Prostate gland (tissue), 2 donors: Measurements from ENCODE around the gene NMUR1. TPM values are rescaled to one million over a fixed set of nuclear protein-coding genes. Genes with fewer than 3 reads are reported as not detected.

Experiments
- DNase-seq: peaks from one replicate; pipeline ENCODE4 v3.0.0-alpha.2; 2019; ENCODE audit warnings: low spot score
- H3K27ac ChIP-seq, 2 donors: fragments of 200-600 bp; sonication (generic); 2 replicates each; pipeline ENCODE4 v1.5.1; 2017 to 2019
- H3K27me3 ChIP-seq: fragments of 200-600 bp; sonication (generic); replicated peaks from 2 replicates; pipeline ENCODE4 v1.5.1; 2019; ENCODE audit not compliant: insufficient read depth
- H3K36me3 ChIP-seq, 2 donors: fragments of 200-600 bp; sonication (generic); 1 replicate in 1 of 2; 2 replicates in 1 of 2; pipeline versions ENCODE4 v1.5.1 to v1.8.1; 2017 to 2019
- H3K4me1 ChIP-seq: fragments of 200-600 bp; sonication (generic); replicated peaks from 2 replicates; pipeline ENCODE4 v1.5.1; 2019
- H3K4me3 ChIP-seq, 2 donors: fragments of 200-600 bp; sonication (generic); 2 replicates each; pipeline ENCODE4 v1.5.1; 2017 to 2019
- H3K9me3 ChIP-seq: fragments of 200-600 bp; sonication (generic); 2 replicates; pipeline ENCODE4 v1.5.1; 2017
- POLR2A ChIP-seq: fragments of 450-650 bp; IDR thresholded peaks from one replicate; pipeline ENCODE4 v1.6.1; 2016; ENCODE audit warnings: antibody characterized with exemption, mild to moderate bottlenecking
- POLR2AphosphoS5 ChIP-seq: sonication (generic); formaldehyde crosslinking; IDR thresholded peaks from one replicate; pipeline ENCODE4 v1.6.1; 2017; ENCODE audit warnings: antibody characterized with exemption
- WGBS: methylation state at CpG from one replicate; pipeline ENCODE4 v1.1.5; 2018; 5-methylcytosine and 5-hydroxymethylcytosine counted together
- intact Hi-C: fragments of 100-400 bp; cut with DNase I; formaldehyde crosslinking; loops from one replicate; pipeline ENCODE4 v1.14.2; 2022
- total RNA-seq, 2 donors: library from RNA; depleted of rRNA; stranded (reverse); fragments of >200 nt; gene quantifications; one replicate each; pipeline ENCODE4 v1.1.0, GENCODE V29; 2016
- TF ChIP-seq, protein P1 (sequence below), 4 experiments: fragments of 200-600 bp in 2 of 4; fragments of 450-650 bp in 2 of 4; sonication (generic) in 2 of 4; IDR thresholded peaks; 1 replicate in 3 of 4; 2 replicates in 1 of 4; pipeline ENCODE4 v1.5.1; 2016 to 2019; ENCODE audit warnings: antibody characterized with exemption in 4 of 4, mild to moderate bottlenecking in 2 of 4, moderate library complexity in 2 of 4

Gene NMUR1
- total RNA-seq, 2 donors from 2014 or later, result 1.1 to 4.3 TPM

DNA sequence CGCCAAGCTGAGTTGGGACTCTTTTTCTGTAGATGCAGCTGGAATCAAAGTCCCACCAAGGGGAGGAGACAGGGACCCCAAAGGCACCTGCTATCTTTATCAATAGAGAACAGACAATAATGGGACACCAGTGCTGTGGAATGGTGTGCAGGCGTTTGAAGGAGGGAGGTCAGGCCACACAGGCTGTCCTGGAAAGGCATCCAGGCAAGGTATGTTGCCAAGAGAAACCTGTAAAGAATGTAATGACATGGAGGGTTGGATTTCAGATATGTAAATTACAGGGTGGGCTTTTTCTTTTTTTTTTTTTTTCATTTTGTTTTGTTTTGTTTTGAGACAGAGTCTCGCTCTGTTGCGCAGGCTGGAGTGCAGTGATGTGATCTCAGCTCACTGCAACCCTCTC, 9.7 kb upstream of the NMUR1 start:
- no peak for DNase-seq
- TF ChIP-seq POLR2A, result no peak
- TF ChIP-seq POLR2AphosphoS5, result no peak
- TF ChIP-seq, protein P1, sequence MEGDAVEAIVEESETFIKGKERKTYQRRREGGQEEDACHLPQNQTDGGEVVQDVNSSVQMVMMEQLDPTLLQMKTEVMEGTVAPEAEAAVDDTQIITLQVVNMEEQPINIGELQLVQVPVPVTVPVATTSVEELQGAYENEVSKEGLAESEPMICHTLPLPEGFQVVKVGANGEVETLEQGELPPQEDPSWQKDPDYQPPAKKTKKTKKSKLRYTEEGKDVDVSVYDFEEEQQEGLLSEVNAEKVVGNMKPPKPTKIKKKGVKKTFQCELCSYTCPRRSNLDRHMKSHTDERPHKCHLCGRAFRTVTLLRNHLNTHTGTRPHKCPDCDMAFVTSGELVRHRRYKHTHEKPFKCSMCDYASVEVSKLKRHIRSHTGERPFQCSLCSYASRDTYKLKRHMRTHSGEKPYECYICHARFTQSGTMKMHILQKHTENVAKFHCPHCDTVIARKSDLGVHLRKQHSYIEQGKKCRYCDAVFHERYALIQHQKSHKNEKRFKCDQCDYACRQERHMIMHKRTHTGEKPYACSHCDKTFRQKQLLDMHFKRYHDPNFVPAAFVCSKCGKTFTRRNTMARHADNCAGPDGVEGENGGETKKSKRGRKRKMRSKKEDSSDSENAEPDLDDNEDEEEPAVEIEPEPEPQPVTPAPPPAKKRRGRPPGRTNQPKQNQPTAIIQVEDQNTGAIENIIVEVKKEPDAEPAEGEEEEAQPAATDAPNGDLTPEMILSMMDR (IDR thresholded peaks at IDR 0.05), result no peak
- intact Hi-C loops, result no loop called here
- no peak overlapping the region for H3K4me3 ChIP-seq
- H3K4me1 ChIP-seq, result no peaks in the 10 kb centered on the region
- H3K27me3 ChIP-seq, result no peaks in the 10 kb centered on the region
- WGBS, result 71% methylated on average over 4 of the region's 4 CpGs
- H3K9me3 ChIP-seq, result no peaks in the 10 kb centered on the region
- H3K36me3 ChIP-seq, result no peaks in the 10 kb centered on the region
- H3K27ac ChIP-seq, result no peak overlapping the region

DNA sequence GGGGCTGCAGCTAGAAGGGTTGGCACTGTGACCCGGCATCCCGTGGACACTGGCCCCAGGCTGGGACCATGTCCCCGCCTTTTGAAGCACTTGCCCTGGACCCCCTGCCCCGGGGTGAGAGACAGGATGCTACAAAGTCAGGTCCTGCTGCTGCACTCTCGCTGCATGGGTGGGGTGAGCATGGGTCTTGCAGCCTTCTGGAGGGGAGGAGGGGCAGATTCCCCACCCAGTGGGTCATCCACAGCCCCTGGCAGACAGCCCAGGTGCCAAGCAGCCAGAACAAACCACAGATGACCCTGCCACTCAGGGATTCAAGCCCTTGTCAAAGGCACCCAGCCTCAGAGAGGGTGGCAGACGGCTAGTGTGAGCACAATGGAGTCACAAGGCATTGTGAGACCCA, 5.7 kb upstream of the NMUR1 start:
- no peaks in the 10 kb centered on the region for H3K27me3 ChIP-seq
- no peaks in the 10 kb centered on the region for H3K36me3 ChIP-seq
- H3K27ac ChIP-seq, result no peak overlapping the region
- 83% methylated on average over 6 of the region's 6 CpGs for WGBS
- TF ChIP-seq POLR2A (no peak), POLR2AphosphoS5 (no peak)
- TF ChIP-seq, protein P1 (IDR thresholded peaks at IDR 0.05), result no peak
- intact Hi-C loops, result no loop called here
- no peak overlapping the region for H3K4me3 ChIP-seq
- no peaks in the 10 kb centered on the region for H3K4me1 ChIP-seq
- H3K9me3 ChIP-seq, result no peaks in the 10 kb centered on the region
- DNase-seq, result no peak

DNA sequence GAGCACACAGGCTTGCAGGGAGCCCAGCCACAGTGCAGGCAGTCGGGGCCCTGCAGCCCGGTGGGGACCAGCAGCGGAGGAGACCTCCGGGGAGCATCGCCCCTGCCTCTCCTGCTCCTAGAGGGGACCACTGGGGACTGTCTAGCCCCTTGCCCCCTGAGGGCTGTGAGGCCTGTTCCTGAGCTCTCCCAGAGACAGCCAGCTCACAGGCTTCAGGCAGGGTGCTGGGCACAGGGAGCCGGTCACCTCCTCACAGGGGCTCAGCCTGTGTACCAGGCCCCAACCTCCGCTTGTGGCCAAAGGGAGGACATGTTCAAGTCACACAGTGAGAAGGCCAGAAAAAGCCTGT, 3.5 kb upstream of the NMUR1 start:
- H3K27ac ChIP-seq, result no peak overlapping the region
- H3K4me1 ChIP-seq, result no peaks in the 10 kb centered on the region
- TF ChIP-seq POLR2A (no peak), POLR2AphosphoS5 (no peak)
- TF ChIP-seq, protein P1 (IDR thresholded peaks at IDR 0.05), result no peak
- no peak for DNase-seq
- H3K36me3 ChIP-seq, result no peaks in the 10 kb centered on the region
- 94% methylated on average over 7 of the region's 7 CpGs for WGBS
- H3K27me3 ChIP-seq, result no peaks in the 10 kb centered on the region
- H3K9me3 ChIP-seq, result no peaks in the 10 kb centered on the region
- H3K4me3 ChIP-seq, result no peak overlapping the region
- intact Hi-C loops, result no loop called here

DNA sequence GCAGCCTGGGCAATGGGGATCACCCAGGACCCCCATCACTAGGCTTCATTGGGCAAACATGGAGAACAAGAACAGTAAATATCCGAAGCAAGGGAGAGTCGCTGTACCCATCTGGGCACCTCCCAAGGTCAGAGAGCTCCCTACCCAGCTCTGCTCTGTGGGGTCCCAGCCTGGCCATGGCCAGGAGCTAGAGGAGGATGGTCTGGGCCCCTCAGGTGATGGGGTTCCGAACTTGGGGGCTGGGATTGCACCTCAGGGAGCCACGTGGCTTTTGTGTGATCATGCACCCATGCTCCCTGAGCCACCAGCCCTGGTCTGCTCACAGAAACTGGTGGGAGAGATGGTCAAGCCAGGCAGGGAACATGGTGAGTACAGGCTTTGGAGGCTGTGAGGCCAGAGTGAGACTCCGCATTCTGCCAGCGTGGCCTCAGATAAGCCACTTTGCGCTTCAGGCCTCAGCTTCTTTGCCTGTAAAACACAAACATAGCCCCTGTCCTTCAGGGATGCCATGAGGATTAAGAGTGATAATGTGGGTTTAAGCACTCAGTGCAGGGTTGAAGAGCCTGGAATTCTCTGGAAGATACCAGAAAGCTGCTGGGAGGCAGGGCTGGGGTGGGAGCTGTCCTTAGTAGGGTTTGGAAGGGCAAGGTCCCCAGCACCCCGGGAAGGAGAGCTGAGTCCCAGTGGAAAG, 3.0 kb upstream of the NMUR1 start:
- TF ChIP-seq POLR2AphosphoS5, result no peak
- TF ChIP-seq POLR2A, result no peak
- TF ChIP-seq, protein P1 (IDR thresholded peaks at IDR 0.05), result no peak
- H3K36me3 ChIP-seq, result no peaks in the 10 kb centered on the region
- intact Hi-C loops, result no loop called here
- H3K4me1 ChIP-seq, result no peaks in the 10 kb centered on the region
- 89% methylated on average over 8 of the region's 8 CpGs for WGBS
- no peak for DNase-seq
- H3K27ac ChIP-seq, result no peak overlapping the region
- H3K9me3 ChIP-seq, result no peaks in the 10 kb centered on the region
- H3K27me3 ChIP-seq, result no peaks in the 10 kb centered on the region
- no peak overlapping the region for H3K4me3 ChIP-seq

DNA sequence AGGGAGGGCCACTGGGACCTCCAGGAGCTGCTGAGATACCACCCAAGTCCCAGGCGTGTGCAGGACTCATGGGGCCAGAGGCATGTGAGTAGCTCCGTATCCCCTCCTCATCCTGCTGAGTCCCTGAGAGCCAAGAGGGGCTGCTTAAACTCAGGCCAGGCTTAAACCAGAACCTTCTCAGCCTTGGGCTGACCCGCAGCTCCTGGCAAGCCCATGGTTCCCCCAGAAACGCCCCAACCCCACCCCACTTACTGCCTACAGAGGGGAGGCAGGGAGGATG, 2.5 kb upstream of the NMUR1 start:
- H3K27me3 ChIP-seq, result no peaks in the 10 kb centered on the region
- WGBS, result 93% methylated on average over 4 of the region's 4 CpGs
- no peak for DNase-seq
- intact Hi-C loops, result no loop called here
- H3K36me3 ChIP-seq, result no peaks in the 10 kb centered on the region
- no peaks in the 10 kb centered on the region for H3K9me3 ChIP-seq
- H3K4me1 ChIP-seq, result no peaks in the 10 kb centered on the region
- TF ChIP-seq, protein P1 (IDR thresholded peaks at IDR 0.05), result no peak
- TF ChIP-seq POLR2A (no peak), POLR2AphosphoS5 (no peak)
- H3K27ac ChIP-seq, result no peak overlapping the region
- no peak overlapping the region for H3K4me3 ChIP-seq
